Measurements from ENCODE around the gene FLYWCH1. TPM values are rescaled to one million over a fixed set of nuclear protein-coding genes. Genes with fewer than 3 reads are reported as not detected.
A peak's percentile ranks its signal among the peaks of the same experiment; 100 is the strongest.
"Not testable (repeated sequence)": the region's sequence is repeated elsewhere in the genome, so short reads cannot be mapped to it uniquely, and the experiment has no call there.

FLYWCH1 gene
- total RNA-seq, 1 donor from 2014 or later, result 5.1 TPM

DNA sequence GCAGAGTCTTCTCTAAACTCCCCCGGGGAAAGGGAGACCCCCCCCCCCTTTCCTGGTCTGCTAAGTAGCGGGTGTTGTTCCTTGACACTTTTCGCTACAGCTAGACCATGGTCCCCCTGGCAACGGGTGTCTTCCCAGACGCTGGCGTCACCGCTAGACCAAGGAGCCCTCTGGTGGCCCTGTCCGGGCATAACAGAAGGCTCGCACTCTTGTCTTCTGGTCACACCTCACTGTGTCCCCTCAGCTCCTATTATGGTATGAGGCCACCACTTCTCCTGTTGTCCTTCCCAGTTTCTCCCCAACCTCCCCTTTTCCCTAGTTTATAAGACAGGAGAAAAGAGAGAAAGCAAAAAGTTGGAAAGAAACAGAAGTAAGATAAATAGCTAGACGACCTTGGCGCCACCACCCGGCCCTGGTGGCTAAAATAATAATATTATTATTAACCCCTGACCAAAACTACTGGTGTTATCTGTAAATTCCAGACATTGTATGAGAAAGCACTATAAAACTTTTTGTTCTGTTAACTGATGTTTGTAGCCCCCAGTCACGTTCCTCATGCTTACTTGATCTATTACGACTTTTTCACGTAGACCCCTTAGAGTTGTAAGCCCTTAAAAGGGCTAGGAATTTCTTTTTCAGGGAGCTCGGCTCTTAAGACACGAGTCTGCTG lies 4.5 kb upstream of the FLYWCH1 start:
- H2AFZ ChIP-seq (replicated peaks); H3K36me3 ChIP-seq; H3K9me3 Mint-ChIP-seq; H4K20me1 ChIP-seq (ENCODE audit: low read depth); H3K79me2 ChIP-seq (ENCODE audit: low read depth); H3K4me3 ChIP-seq; H3K27me3 Mint-ChIP-seq (ENCODE audit: insufficient read depth, low read depth); H3K9ac ChIP-seq; H3K4me2 ChIP-seq; H3K36me3 Mint-ChIP-seq; H3K4me1 ChIP-seq; H3K27ac ChIP-seq; H3K9me3 ChIP-seq (ENCODE audit: low read depth): not testable (repeated sequence)
- H3K27ac Mint-ChIP-seq, result peak overlapping the region; percentile 25
- DNase-seq (ENCODE audit: low spot score), result peak; percentile 79
- Histone ChIP-seq H3F3A (ENCODE audit: low read depth) (peaks cover 29% of the 10 kb centered on the region), H3K27me3 (peaks cover 17% of the 10 kb centered on the region)
- peak overlapping the region; percentile 65 for H3K4me3 Mint-ChIP-seq
- peaks cover 18% of the 10 kb centered on the region for H3K4me1 Mint-ChIP-seq
- TF ChIP-seq, protein P1, sequence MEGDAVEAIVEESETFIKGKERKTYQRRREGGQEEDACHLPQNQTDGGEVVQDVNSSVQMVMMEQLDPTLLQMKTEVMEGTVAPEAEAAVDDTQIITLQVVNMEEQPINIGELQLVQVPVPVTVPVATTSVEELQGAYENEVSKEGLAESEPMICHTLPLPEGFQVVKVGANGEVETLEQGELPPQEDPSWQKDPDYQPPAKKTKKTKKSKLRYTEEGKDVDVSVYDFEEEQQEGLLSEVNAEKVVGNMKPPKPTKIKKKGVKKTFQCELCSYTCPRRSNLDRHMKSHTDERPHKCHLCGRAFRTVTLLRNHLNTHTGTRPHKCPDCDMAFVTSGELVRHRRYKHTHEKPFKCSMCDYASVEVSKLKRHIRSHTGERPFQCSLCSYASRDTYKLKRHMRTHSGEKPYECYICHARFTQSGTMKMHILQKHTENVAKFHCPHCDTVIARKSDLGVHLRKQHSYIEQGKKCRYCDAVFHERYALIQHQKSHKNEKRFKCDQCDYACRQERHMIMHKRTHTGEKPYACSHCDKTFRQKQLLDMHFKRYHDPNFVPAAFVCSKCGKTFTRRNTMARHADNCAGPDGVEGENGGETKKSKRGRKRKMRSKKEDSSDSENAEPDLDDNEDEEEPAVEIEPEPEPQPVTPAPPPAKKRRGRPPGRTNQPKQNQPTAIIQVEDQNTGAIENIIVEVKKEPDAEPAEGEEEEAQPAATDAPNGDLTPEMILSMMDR (IDR thresholded peaks at IDR 0.05), result peak; percentile 62

DNA sequence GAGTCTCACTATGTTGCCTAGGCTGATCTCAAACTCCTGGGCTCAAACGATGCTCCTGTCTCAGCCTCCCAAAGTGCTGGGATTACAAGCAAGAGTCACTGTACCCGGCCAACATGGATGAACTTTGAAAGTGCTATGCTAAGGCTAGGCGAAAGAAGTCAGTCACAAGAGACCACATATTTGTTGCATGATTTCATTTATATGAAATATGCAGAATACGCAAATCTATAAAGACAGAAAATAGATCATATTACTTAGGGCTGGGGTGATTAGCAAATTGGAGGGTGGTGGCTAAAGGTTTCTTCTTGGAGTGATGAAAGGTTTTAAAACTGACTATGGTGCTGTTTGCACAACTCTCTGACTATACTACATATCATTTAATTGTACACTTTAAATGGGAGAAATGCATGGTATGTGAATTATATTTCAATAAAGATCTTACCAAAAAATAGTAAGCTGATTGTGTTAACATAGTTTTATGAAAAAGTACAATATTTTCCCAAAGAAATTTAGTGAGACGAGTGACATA lies 1.2 kb upstream of the FLYWCH1 start:
- TF ChIP-seq EZH2 (IDR thresholded peaks at IDR 0.05), result peak; percentile 13
- TF ChIP-seq EZH2phosphoT487 (IDR thresholded peaks at IDR 0.05), result no peak
- Histone ChIP-seq H3K4me3 (no peak overlapping the region), H3K36me3 (no peaks in the 10 kb centered on the region), H3K9me3 (ENCODE audit: low read depth) (no peaks in the 10 kb centered on the region), H3K79me2 (ENCODE audit: low read depth) (no peaks in the 10 kb centered on the region), H3K27ac (no peak overlapping the region), H3F3A (ENCODE audit: low read depth) (peaks cover 28% of the 10 kb centered on the region), H3K4me1 (peaks cover 5% of the 10 kb centered on the region), H3K9ac (no peak overlapping the region), H3K27me3 (peaks cover 31% of the 10 kb centered on the region), H4K20me1 (ENCODE audit: low read depth) (no peaks in the 10 kb centered on the region), H2AFZ (replicated peaks) (no peak overlapping the region), H3K4me2 (no peak overlapping the region)
- peaks cover 2% of the 10 kb centered on the region for H3K36me3 Mint-ChIP-seq
- no peaks in the 10 kb centered on the region for H3K9me3 Mint-ChIP-seq
- H3K4me3 Mint-ChIP-seq, result peak overlapping the region; percentile 88
- no peak overlapping the region for H3K27ac Mint-ChIP-seq
- peaks cover 10% of the 10 kb centered on the region for H3K27me3 Mint-ChIP-seq (ENCODE audit: insufficient read depth, low read depth)
- DNase-seq (ENCODE audit: low spot score), result no peak
- H3K4me1 Mint-ChIP-seq, result peaks cover 22% of the 10 kb centered on the region

DNA sequence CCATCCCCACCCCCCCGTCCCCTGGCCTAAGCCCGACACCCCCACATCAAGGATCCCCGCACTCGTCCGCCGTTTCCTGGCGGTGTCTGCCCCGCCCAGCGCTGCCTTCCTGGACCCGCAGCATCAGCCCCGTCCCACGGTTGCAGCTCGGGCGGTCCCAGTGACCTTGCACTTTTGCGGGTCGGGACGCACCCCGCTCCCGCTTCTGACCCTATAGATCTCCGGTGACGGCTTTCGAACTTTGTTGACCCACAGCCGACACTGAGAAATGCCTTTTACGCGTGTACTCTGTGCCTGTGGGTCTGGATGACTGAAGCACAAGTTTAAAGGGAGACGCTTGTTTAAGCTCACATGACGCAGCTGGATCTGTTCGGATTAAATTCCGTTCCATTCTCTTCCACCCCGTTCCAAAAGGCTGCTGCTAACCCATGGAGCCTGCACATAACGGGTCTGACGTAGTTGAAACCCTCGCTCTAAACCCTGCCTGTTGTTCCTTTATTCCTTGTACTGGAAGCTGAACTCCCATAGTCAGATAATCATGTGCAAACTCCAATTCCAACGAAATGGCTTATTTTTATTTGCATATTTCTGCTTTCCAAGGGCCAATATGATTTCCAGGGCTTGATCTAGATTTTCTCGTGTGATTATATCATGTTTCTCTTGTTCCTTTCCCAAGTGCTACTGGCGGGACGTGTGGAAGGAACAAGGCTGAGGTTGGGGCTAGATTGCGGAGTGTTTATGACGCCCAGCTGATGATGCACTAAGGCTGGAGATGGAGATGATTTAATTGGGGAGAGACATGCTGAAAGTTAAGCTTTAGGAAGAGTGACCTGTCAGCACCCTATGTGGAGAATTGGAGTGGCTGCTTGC lies 834 bp downstream of the FLYWCH1 start:
- peak; percentile 47 for TF ChIP-seq EZH2phosphoT487 (IDR thresholded peaks at IDR 0.05)
- TF ChIP-seq, protein P1 (IDR thresholded peaks at IDR 0.05), result no peak
- TF ChIP-seq EZH2 (IDR thresholded peaks at IDR 0.05), result peak; percentile 31
- Histone ChIP-seq H3K27ac (no peak overlapping the region), H2AFZ (replicated peaks) (peak overlapping the region; percentile 91), H3K4me1 (peaks cover 5% of the 10 kb centered on the region), H3K4me2 (peak overlapping the region; percentile 96), H3K4me3 (peak overlapping the region; percentile 81), H3K9ac (no peak overlapping the region), H3K9me3 (ENCODE audit: low read depth) (no peaks in the 10 kb centered on the region), H3K79me2 (ENCODE audit: low read depth) (no peaks in the 10 kb centered on the region), H4K20me1 (ENCODE audit: low read depth) (no peaks in the 10 kb centered on the region), H3F3A (ENCODE audit: low read depth) (peaks cover 17% of the 10 kb centered on the region), H3K27me3 (peaks cover 31% of the 10 kb centered on the region), H3K36me3 (no peaks in the 10 kb centered on the region)
- peaks cover 4% of the 10 kb centered on the region for H3K36me3 Mint-ChIP-seq
- peak overlapping the region; percentile 94 for H3K4me3 Mint-ChIP-seq
- H3K27ac Mint-ChIP-seq, result peak overlapping the region; percentile 51
- peak; percentile 58 for DNase-seq (ENCODE audit: low spot score)
- peaks cover 10% of the 10 kb centered on the region for H3K4me1 Mint-ChIP-seq
- no peaks in the 10 kb centered on the region for H3K9me3 Mint-ChIP-seq
- peaks cover 4% of the 10 kb centered on the region for H3K27me3 Mint-ChIP-seq (ENCODE audit: insufficient read depth, low read depth)
